Fibroblast of the aortic adventitia (primary cell): ENCODE results near the gene DBF4B. TPM values are rescaled to one million over a fixed set of nuclear protein-coding genes. Genes with fewer than 3 reads are reported as not detected.
"Not testable (repeated sequence)": the region's sequence is repeated elsewhere in the genome, so short reads cannot be mapped to it uniquely, and the experiment has no call there.

Source experiments
- DNase-seq: peaks from one replicate; pipeline ENCODE4 v3.0.0-alpha.2; 2010; ENCODE audit warnings: low read depth
- H3K4me3 ChIP-seq: 2 replicates; pipeline ENCODE4 v1.5.1; 2011; ENCODE audit warnings: low read depth, mild to moderate bottlenecking, control low read depth, low read length, moderate library complexity
- total RNA-seq: library from RNA; depleted of rRNA; stranded (reverse); fragments of >200 nt; gene quantifications from 2 replicates; pipeline ENCODE4 v1.2.3, GENCODE V29; 2012; ENCODE audit warnings: low replicate concordance
- TF ChIP-seq, protein P1 (sequence below): IDR thresholded peaks from 2 replicates; pipeline ENCODE4 v1.5.1; 2011; ENCODE audit warnings: mild to moderate bottlenecking, low read length, control low read depth, inconsistent platforms; ENCODE audit not compliant: insufficient read depth

The DBF4B gene
- total RNA-seq, 1 donor = 4.9 TPM

DNA sequence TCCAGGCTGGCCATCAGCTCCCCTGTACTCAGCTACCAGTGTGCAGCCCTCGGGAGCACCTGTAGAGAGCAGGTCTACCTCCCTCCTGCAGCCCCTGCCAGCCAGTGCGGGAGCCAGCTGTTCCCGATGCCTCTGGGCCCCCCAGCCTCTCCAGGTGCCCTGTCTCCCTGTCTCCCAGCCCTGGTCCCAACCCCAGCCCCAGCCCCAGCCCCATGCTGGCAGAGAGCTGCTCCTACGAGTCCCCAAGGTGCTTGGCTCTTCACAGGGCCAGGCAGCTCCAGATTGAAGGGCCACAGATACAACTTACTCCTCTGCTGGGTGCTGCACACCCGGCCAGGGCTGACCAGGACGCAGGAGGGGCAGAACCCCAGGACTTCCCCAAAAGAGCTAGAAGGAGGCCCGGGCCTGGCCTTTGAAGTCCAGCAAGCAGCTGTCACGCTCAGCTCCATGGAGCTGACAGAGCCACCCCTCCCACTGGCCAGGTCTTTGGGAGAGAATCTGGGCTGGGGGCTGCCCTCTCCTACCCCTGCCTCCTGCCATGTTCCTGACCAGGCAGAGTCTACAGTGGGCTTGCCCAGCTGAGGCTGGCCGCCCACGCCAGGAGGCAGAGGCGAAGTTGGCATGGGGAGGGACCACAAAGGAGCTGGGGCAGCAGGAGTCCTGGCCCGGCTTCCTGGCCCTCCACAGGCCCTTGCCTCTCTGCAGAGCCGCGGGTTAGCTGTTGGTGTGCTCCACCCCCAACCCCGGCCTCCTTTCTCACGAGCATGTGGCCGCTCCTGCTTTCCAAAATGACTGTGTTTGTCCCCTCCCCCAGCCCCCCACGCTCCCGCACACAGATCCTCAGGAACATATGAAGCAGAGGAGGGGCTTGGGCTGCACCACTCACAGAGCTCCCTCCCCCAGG, 40.9 kb downstream of the DBF4B start:
- DNase-seq = no peak
- TF ChIP-seq, protein P1, sequence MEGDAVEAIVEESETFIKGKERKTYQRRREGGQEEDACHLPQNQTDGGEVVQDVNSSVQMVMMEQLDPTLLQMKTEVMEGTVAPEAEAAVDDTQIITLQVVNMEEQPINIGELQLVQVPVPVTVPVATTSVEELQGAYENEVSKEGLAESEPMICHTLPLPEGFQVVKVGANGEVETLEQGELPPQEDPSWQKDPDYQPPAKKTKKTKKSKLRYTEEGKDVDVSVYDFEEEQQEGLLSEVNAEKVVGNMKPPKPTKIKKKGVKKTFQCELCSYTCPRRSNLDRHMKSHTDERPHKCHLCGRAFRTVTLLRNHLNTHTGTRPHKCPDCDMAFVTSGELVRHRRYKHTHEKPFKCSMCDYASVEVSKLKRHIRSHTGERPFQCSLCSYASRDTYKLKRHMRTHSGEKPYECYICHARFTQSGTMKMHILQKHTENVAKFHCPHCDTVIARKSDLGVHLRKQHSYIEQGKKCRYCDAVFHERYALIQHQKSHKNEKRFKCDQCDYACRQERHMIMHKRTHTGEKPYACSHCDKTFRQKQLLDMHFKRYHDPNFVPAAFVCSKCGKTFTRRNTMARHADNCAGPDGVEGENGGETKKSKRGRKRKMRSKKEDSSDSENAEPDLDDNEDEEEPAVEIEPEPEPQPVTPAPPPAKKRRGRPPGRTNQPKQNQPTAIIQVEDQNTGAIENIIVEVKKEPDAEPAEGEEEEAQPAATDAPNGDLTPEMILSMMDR = no peak
- no peak overlapping the region for H3K4me3 ChIP-seq

DNA sequence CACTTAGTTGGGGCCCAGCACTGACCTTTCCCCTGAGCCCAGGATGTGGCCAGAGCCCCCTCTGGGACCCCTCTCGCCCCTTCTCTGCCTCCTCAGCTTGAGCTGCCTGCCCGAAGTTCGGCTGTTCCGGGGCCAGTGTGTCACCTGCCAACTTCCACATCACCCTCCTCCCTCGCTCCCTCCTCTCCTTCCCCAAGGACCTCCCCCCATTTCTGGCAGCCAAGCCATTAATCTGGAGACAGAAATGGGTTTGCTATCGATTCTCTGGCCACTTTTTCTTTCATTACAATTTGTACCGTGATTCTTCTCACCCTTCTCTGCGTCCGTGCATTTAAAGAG, 41.5 kb downstream of the DBF4B start:
- DNase-seq = no peak
- TF ChIP-seq, protein P1 = no peak
- no peak overlapping the region for H3K4me3 ChIP-seq

DNA sequence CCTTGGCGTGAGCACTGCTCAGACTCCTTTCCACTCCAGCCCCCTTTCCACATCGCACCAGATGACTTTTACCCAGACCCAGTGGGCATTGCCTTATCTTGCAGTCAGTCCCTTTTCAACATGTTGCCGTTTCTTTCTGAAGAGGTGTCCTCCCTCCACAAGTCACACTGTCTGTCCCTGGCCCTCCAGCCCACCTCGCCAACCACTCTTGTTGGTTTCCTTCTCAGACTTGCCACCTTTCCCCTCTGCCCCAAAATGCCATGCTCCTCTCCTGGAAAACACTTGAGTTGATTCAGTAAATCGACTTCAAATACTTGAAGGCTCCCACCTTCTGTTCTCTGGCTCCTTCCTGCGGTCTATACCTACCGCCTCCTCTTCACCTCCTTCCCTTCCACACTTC, 42.9 kb downstream of the DBF4B start:
- DNase-seq = no peak
- no peak overlapping the region for H3K4me3 ChIP-seq
- TF ChIP-seq, protein P1 = no peak

DNA sequence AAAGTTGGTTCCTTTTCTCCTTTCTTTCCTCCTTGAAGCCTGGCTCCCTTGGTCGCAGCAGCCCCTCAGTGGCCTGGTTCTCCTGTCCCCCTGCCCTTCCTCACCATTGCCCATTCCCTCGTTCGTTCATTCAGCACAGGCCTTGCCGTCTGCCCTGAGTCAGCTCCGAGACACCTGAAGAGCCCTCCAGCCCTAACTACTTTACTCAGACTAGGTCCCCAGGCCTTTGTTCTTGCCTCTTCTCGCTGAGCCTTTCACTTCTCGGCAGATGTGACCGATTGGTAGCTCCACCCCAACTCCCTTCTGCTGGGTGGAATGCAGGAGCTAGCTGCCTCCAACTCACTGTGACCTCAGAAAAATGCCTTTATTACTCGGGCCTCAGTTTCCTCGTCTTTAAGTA, 43.3 kb downstream of the DBF4B start:
- no peak for DNase-seq
- no peak overlapping the region for H3K4me3 ChIP-seq
- TF ChIP-seq, protein P1 = no peak

DNA sequence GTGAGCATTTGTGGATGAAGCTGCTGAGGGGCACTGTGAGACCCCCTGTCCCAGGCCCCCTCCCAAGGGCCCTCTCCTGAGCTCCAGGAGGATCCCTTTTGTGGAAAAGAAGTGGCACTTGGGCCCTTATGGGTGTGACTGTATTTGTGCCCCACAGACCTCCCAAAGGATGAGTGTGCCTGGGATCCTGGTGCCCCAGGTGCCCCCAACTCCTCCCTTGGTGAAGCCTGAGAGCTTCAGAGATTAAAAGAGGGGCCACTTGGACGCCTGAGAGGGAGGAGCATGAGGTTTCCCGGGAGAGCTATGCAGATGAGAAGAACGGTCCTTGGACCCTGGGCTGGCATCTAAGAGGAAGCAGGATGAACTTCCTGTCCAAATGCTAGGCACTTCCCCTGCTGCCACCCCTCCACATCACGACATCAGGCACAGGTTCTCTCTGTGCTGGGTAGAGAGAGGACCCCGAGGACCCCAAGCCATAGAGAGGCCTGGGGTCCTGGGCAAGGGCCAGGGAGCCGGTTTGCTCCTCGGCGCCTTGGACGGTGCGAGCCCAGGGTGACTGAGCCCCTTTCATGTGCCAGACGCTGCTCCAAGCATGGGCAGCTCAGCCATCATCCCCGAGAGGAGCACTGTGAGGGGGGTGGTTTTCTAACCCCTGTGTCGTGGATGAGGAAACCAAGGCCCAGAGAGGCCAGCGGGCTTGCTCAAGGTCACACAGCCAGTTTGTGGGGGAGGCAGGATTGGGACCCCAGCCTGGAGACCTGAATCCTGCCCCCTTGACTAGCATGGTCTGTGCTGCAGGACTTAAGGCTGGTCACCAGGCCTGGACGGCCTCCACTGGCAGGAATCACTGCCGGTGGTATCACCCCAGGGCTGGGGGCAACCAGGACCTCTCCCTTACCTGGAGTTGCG, 44.7 kb downstream of the DBF4B start:
- no peak overlapping the region for H3K4me3 ChIP-seq
- DNase-seq = no peak
- TF ChIP-seq, protein P1 = no peak

DNA sequence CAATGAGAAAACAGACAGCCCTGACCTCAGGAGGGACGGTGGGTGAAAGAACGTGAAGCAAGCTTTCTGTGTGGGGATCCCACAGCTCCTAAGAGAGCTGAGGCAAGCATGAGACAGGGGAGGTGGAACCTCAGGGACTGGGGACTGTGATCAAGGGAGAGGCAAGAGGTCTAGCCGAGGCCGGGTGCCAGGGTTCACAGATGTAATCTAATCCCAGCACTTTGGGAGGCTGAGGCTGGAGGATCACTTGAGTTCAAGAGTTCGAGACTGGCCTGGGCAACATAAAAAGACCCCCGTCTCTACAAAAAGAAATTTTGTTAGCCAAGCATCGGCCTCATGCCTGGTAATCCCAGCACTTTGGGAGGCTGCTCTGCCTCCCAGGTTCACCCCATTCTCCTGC, 45.8 kb downstream of the DBF4B start:
- DNase-seq = no peak

DNA sequence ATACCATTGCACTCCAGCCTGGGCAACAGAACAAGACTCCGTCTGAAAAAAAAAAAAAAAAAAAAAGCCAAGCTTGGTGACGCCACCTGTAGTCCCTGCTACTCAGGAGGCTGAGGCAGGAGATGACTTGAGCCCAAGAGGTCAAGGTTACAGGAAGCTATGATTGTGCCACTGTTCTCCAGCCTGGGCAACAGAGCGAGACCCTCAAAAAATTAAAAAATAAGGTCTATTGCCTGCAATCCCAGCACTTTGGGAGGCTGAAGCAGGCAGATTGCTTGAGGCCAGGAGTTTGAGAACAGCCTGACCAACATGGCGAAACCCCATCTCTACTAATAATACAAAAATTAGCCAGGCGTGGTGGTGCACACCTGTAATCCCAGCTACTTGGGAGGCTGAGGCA, 46.7 kb downstream of the DBF4B start:
- not testable (repeated sequence) for DNase-seq, H3K4me3 ChIP-seq

More for the DNA sequence above, 45.8 kb downstream of the DBF4B start:
- TF ChIP-seq, protein P1 = no peak
- no peak overlapping the region for H3K4me3 ChIP-seq
